ENCODE data around the gene POLR2A.

POLR2A gene

GRCh38 chr17:7491583-7491982, 7.4 kb downstream of the POLR2A start:
- peaks cover 16 to 51% of the 10 kb centered on the region in 2 experiments for H3K36me3 ChIP-seq (ENCODE audit: control insufficient read depth in 1 of 2, insufficient read depth in 2 of 2, low read depth in 1 of 2, low read length in 2 of 2)

GRCh38 chr17:7493941-7494340, 9.8 kb downstream of the POLR2A start:
- Histone ChIP-seq H2AFZ (ENCODE audit: low read depth, low read length) (no peak overlapping the region), H2BK120ac (ENCODE audit: low read depth, low read length) (no peak overlapping the region), H2BK5ac (ENCODE audit: low read depth, low read length, poor library complexity, severe bottlenecking) (no peak overlapping the region), H2BK12ac (ENCODE audit: low read length in 2 of 2) (no peak overlapping the region), H3K27me3 (ENCODE audit: control insufficient read depth in 1 of 2, insufficient read depth in 1 of 2, low read length in 2 of 2) (no peaks in the 10 kb centered on the region), H3K18ac (ENCODE audit: low read depth in 1 of 2, low read length in 2 of 2) (no peak overlapping the region), H2AK5ac (ENCODE audit: low read length, severe bottlenecking) (no peak overlapping the region), H3K9me3 (ENCODE audit: control insufficient read depth, low read length) (no peaks in the 10 kb centered on the region), H3K4me2 (ENCODE audit: low read length, poor library complexity, severe bottlenecking) (no peak overlapping the region), H3K4me3 (ENCODE audit: insufficient read depth in 1 of 2, low read depth in 1 of 2, low read length in 2 of 2) (no peak overlapping the region), H3K14ac (ENCODE audit: low read length in 2 of 2) (no peak overlapping the region), H2BK15ac (ENCODE audit: low read depth, poor library complexity, severe bottlenecking) (no peak overlapping the region), H3K4me1 (ENCODE audit: control insufficient read depth, insufficient read depth, low read depth, low read length) (peaks cover 4% of the 10 kb centered on the region), H3K36me3 (ENCODE audit: control insufficient read depth in 1 of 2, insufficient read depth in 2 of 2, low read depth in 1 of 2, low read length in 2 of 2) (peaks cover 38 to 64% of the 10 kb centered on the region in 2 experiments), H3K4ac (ENCODE audit: low read depth in 1 of 2, low read length in 2 of 2) (no peak overlapping the region), H3K9ac (ENCODE audit: low read length) (no peak overlapping the region), H3K27ac (ENCODE audit: low read length, poor library complexity, severe bottlenecking) (no peak overlapping the region), H4K8ac (ENCODE audit: low read length) (no peak overlapping the region), H3K79me1 (replicated peaks; ENCODE audit: low read length, poor library complexity, severe bottlenecking) (peaks cover 25% of the 10 kb centered on the region), H3K23ac (ENCODE audit: low read length in 2 of 2) (no peak overlapping the region), H4K91ac (ENCODE audit: low read length) (no peak overlapping the region)
- DNase-seq = no peak
- 96% methylated on average over 3 of the region's 3 CpGs for WGBS

More at GRCh38 chr17:7491583-7491982, 7.4 kb downstream of the POLR2A start:
- H3K9me3 ChIP-seq (ENCODE audit: control insufficient read depth, low read length) = no peaks in the 10 kb centered on the region
- H4K91ac ChIP-seq (ENCODE audit: low read length) = no peak overlapping the region
- no peak overlapping the region for H3K4ac ChIP-seq (ENCODE audit: low read depth in 1 of 2, low read length in 2 of 2)
- peaks cover 11% of the 10 kb centered on the region for H3K4me1 ChIP-seq (ENCODE audit: control insufficient read depth, insufficient read depth, low read depth, low read length)
- no peaks in the 10 kb centered on the region for H3K27me3 ChIP-seq (ENCODE audit: control insufficient read depth in 1 of 2, insufficient read depth in 1 of 2, low read length in 2 of 2)
- WGBS = 100% methylated on average over 1 of the region's 1 CpG
- no peak overlapping the region for H2BK15ac ChIP-seq (ENCODE audit: low read depth, poor library complexity, severe bottlenecking)
- H3K9ac ChIP-seq (ENCODE audit: low read length) = no peak overlapping the region
- H2BK12ac ChIP-seq (ENCODE audit: low read length in 2 of 2) = no peak overlapping the region
- no peak overlapping the region for H2AK5ac ChIP-seq (ENCODE audit: low read length, severe bottlenecking)
- H2AFZ ChIP-seq (ENCODE audit: low read depth, low read length) = no peak overlapping the region
- H3K4me2 ChIP-seq (ENCODE audit: low read length, poor library complexity, severe bottlenecking) = no peak overlapping the region
- no peak for DNase-seq
- no peak overlapping the region for H4K8ac ChIP-seq (ENCODE audit: low read length)
- H3K79me1 ChIP-seq (replicated peaks; ENCODE audit: low read length, poor library complexity, severe bottlenecking) = peaks cover 8% of the 10 kb centered on the region
- H3K4me3 ChIP-seq (ENCODE audit: insufficient read depth in 1 of 2, low read depth in 1 of 2, low read length in 2 of 2) = no peak overlapping the region
- H3K18ac ChIP-seq (ENCODE audit: low read depth in 1 of 2, low read length in 2 of 2) = no peak overlapping the region
- no peak overlapping the region for H2BK120ac ChIP-seq (ENCODE audit: low read depth, low read length)
- H3K27ac ChIP-seq (ENCODE audit: low read length, poor library complexity, severe bottlenecking) = no peak overlapping the region
- H2BK5ac ChIP-seq (ENCODE audit: low read depth, low read length, poor library complexity, severe bottlenecking) = no peak overlapping the region
- H3K14ac ChIP-seq (ENCODE audit: low read length in 2 of 2) = no peak overlapping the region
- H3K23ac ChIP-seq (ENCODE audit: low read length in 2 of 2) = no peak overlapping the region

- peaks cover 39% of the 10 kb centered on the region for H3K79me1 ChIP-seq (replicated peaks; ENCODE audit: low read length, poor library complexity, severe bottlenecking)
- no peak overlapping the region for H4K8ac ChIP-seq (ENCODE audit: low read length)
- no peak overlapping the region for H4K91ac ChIP-seq (ENCODE audit: low read length)
- DNase-seq = no peak
- H2AK5ac ChIP-seq (ENCODE audit: low read length, severe bottlenecking) = no peak overlapping the region
- H3K9ac ChIP-seq (ENCODE audit: low read length) = no peak overlapping the region
- H3K9me3 ChIP-seq (ENCODE audit: control insufficient read depth, low read length) = no peaks in the 10 kb centered on the region
- no peak overlapping the region for H3K4ac ChIP-seq (ENCODE audit: low read depth in 1 of 2, low read length in 2 of 2)
- no peak overlapping the region for H3K18ac ChIP-seq (ENCODE audit: low read depth in 1 of 2, low read length in 2 of 2)
- no peaks in the 10 kb centered on the region for H3K27me3 ChIP-seq (ENCODE audit: control insufficient read depth in 1 of 2, insufficient read depth in 1 of 2, low read length in 2 of 2)
- peaks cover 53 to 71% of the 10 kb centered on the region in 2 experiments for H3K36me3 ChIP-seq (ENCODE audit: control insufficient read depth in 1 of 2, insufficient read depth in 2 of 2, low read depth in 1 of 2, low read length in 2 of 2)
- no peak overlapping the region for H2BK15ac ChIP-seq (ENCODE audit: low read depth, poor library complexity, severe bottlenecking)
- no peak overlapping the region for H2BK12ac ChIP-seq (ENCODE audit: low read length in 2 of 2)
- H2BK5ac ChIP-seq (ENCODE audit: low read depth, low read length, poor library complexity, severe bottlenecking) = no peak overlapping the region
- no peak overlapping the region for H2AFZ ChIP-seq (ENCODE audit: low read depth, low read length)
- H3K27ac ChIP-seq (ENCODE audit: low read length, poor library complexity, severe bottlenecking) = no peak overlapping the region
- H3K4me3 ChIP-seq (ENCODE audit: insufficient read depth in 1 of 2, low read depth in 1 of 2, low read length in 2 of 2) = no peak overlapping the region
- H2BK120ac ChIP-seq (ENCODE audit: low read depth, low read length) = no peak overlapping the region
- H3K14ac ChIP-seq (ENCODE audit: low read length in 2 of 2) = no peak overlapping the region
- H3K23ac ChIP-seq (ENCODE audit: low read length in 2 of 2) = no peak overlapping the region
- 99% methylated on average over 11 of the region's 12 CpGs for WGBS
- H3K4me2 ChIP-seq (ENCODE audit: low read length, poor library complexity, severe bottlenecking) = no peak overlapping the region
- peaks cover 1% of the 10 kb centered on the region for H3K4me1 ChIP-seq (ENCODE audit: control insufficient read depth, insufficient read depth, low read depth, low read length)
Measured at GRCh38 chr17:7495906-7496434, 11.8 kb downstream of the POLR2A start.

- no peak for DNase-seq
- WGBS = 98% methylated on average over 20 of the region's 20 CpGs
Measured at GRCh38 chr17:7496470-7497183, 12.5 kb downstream of the POLR2A start.

More at GRCh38 chr17:7496470-7497183, 12.5 kb downstream of the POLR2A start:
- H2BK5ac ChIP-seq (ENCODE audit: low read depth, low read length, poor library complexity, severe bottlenecking) = no peak overlapping the region
- no peak overlapping the region for H3K14ac ChIP-seq (ENCODE audit: low read length in 2 of 2)
- peaks cover 45% of the 10 kb centered on the region for H3K79me1 ChIP-seq (replicated peaks; ENCODE audit: low read length, poor library complexity, severe bottlenecking)
- no peak overlapping the region for H4K91ac ChIP-seq (ENCODE audit: low read length)
- H3K9me3 ChIP-seq (ENCODE audit: control insufficient read depth, low read length) = no peaks in the 10 kb centered on the region
- H3K18ac ChIP-seq (ENCODE audit: low read depth in 1 of 2, low read length in 2 of 2) = no peak overlapping the region
- no peak overlapping the region for H4K8ac ChIP-seq (ENCODE audit: low read length)
- no peak overlapping the region for H2BK120ac ChIP-seq (ENCODE audit: low read depth, low read length)
- no peak overlapping the region for H2BK12ac ChIP-seq (ENCODE audit: low read length in 2 of 2)
- H3K4me2 ChIP-seq (ENCODE audit: low read length, poor library complexity, severe bottlenecking) = no peak overlapping the region
- H3K9ac ChIP-seq (ENCODE audit: low read length) = no peak overlapping the region
- no peak overlapping the region for H3K4me3 ChIP-seq (ENCODE audit: insufficient read depth in 1 of 2, low read depth in 1 of 2, low read length in 2 of 2)
- no peak overlapping the region for H3K4ac ChIP-seq (ENCODE audit: low read depth in 1 of 2, low read length in 2 of 2)
- H2AK5ac ChIP-seq (ENCODE audit: low read length, severe bottlenecking) = no peak overlapping the region
- H3K36me3 ChIP-seq (ENCODE audit: control insufficient read depth in 1 of 2, insufficient read depth in 2 of 2, low read depth in 1 of 2, low read length in 2 of 2) = peaks cover 55 to 73% of the 10 kb centered on the region in 2 experiments
- no peak overlapping the region for H2AFZ ChIP-seq (ENCODE audit: low read depth, low read length)
- no peak overlapping the region for H3K27ac ChIP-seq (ENCODE audit: low read length, poor library complexity, severe bottlenecking)
- peaks cover 1% of the 10 kb centered on the region for H3K4me1 ChIP-seq (ENCODE audit: control insufficient read depth, insufficient read depth, low read depth, low read length)
- H3K23ac ChIP-seq (ENCODE audit: low read length in 2 of 2) = no peak overlapping the region
- no peaks in the 10 kb centered on the region for H3K27me3 ChIP-seq (ENCODE audit: control insufficient read depth in 1 of 2, insufficient read depth in 1 of 2, low read length in 2 of 2)
- no peak overlapping the region for H2BK15ac ChIP-seq (ENCODE audit: low read depth, poor library complexity, severe bottlenecking)

Data from mesenchymal stem cell (in vitro differentiated cells and primary cell).